ENCODE data around the gene CBLC.

DNA sequence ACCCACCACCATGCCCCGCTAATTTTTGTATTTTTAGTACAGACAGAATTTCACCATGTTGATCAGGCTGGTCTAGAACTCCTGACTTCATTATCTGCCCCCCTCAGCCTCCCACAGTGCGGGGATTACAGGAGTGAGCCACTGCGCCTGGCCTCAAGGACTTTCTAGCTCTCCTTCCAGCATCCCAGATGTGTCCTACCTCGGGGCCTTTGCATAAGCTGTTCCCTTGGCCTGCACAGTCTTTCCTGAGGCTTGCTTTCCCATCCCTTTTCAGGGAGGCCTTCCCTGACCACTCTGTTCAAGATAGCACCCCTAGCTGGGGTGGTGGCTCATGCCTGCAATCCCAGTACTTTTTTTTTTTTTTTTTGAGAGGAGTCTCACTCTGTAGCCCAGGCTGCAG is 16.9 kb downstream of the CBLC start:
- no peak for TF ChIP-seq CTCF (IDR thresholded peaks at IDR 0.05)
- no peak for TF ChIP-seq POLR2AphosphoS5 (IDR thresholded peaks at IDR 0.05; ENCODE audit: low read depth, low read length)
- TF ChIP-seq, protein P1, sequence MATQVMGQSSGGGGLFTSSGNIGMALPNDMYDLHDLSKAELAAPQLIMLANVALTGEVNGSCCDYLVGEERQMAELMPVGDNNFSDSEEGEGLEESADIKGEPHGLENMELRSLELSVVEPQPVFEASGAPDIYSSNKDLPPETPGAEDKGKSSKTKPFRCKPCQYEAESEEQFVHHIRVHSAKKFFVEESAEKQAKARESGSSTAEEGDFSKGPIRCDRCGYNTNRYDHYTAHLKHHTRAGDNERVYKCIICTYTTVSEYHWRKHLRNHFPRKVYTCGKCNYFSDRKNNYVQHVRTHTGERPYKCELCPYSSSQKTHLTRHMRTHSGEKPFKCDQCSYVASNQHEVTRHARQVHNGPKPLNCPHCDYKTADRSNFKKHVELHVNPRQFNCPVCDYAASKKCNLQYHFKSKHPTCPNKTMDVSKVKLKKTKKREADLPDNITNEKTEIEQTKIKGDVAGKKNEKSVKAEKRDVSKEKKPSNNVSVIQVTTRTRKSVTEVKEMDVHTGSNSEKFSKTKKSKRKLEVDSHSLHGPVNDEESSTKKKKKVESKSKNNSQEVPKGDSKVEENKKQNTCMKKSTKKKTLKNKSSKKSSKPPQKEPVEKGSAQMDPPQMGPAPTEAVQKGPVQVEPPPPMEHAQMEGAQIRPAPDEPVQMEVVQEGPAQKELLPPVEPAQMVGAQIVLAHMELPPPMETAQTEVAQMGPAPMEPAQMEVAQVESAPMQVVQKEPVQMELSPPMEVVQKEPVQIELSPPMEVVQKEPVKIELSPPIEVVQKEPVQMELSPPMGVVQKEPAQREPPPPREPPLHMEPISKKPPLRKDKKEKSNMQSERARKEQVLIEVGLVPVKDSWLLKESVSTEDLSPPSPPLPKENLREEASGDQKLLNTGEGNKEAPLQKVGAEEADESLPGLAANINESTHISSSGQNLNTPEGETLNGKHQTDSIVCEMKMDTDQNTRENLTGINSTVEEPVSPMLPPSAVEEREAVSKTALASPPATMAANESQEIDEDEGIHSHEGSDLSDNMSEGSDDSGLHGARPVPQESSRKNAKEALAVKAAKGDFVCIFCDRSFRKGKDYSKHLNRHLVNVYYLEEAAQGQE (IDR thresholded peaks at IDR 0.05; ENCODE audit: insufficient read depth in 1 of 2, low read depth in 2 of 2, low read length in 1 of 2), result no peak
- no peak for TF ChIP-seq SIN3A (IDR thresholded peaks at IDR 0.05; ENCODE audit: borderline replicate concordance, insufficient read depth, low read depth, low read length)
